ENCODE results near the gene CTNND1.

DNA sequence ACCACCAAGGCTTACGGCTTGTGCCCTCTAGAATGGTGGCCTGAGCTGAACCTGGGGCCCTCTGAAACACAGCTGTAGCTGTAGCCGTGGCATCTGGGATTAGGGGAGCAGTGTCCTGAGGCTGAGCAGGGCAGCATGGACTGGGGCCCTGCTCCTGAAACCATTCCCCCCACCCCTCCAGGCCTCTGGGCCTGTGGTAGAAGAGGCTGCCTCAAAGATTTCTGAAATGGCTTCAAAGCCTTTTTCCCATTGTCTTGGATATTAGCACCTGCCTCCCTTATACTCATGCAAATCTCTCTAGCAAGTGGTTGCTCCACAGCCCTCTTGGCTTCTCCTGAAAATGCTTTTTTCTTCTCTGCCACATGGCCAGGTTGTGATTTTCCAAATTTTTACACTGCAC is 106.9 kb downstream of the CTNND1 start:
- TF ChIP-seq EZH2phosphoT487 (IDR thresholded peaks at IDR 0.05; ENCODE audit: unreplicated experiment) (no peak), POLR2AphosphoS5 (IDR thresholded peaks at IDR 0.05; ENCODE audit: low read depth) (no peak)
- TF ChIP-seq, protein P1, sequence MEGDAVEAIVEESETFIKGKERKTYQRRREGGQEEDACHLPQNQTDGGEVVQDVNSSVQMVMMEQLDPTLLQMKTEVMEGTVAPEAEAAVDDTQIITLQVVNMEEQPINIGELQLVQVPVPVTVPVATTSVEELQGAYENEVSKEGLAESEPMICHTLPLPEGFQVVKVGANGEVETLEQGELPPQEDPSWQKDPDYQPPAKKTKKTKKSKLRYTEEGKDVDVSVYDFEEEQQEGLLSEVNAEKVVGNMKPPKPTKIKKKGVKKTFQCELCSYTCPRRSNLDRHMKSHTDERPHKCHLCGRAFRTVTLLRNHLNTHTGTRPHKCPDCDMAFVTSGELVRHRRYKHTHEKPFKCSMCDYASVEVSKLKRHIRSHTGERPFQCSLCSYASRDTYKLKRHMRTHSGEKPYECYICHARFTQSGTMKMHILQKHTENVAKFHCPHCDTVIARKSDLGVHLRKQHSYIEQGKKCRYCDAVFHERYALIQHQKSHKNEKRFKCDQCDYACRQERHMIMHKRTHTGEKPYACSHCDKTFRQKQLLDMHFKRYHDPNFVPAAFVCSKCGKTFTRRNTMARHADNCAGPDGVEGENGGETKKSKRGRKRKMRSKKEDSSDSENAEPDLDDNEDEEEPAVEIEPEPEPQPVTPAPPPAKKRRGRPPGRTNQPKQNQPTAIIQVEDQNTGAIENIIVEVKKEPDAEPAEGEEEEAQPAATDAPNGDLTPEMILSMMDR (conservative IDR thresholded peaks at IDR 0.05; ENCODE audit: low read depth in 2 of 2), result no peak

All from GM23338 (cell line).